Astrocyte of the cerebellum (primary cell): ENCODE measurements around the gene KCNG2.
"Not testable (repeated sequence)": the region's sequence is repeated elsewhere in the genome, so short reads cannot be mapped to it uniquely, and the experiment has no call there.

Experiments
- DNase-seq: peaks from one replicate; pipeline ENCODE4 v3.0.0-alpha.2; 2011; ENCODE audit warnings: low read depth
- H3K4me3 ChIP-seq: 2 replicates; pipeline ENCODE4 v1.5.1; 2011; ENCODE audit warnings: mild to moderate bottlenecking, low read depth, low read length, moderate library complexity
- CTCF ChIP-seq: IDR thresholded peaks from 2 replicates; pipeline ENCODE4 v1.5.1; 2012; ENCODE audit warnings: low read length, low read depth, moderate library complexity, mild to moderate bottlenecking; ENCODE audit errors: missing control alignments
- in situ Hi-C: cut with HindIII; loops from 2 replicates; pipeline ENCODE4 v1.10.0; 2017; ENCODE audit warnings: low sequenced_read_pairs

The KCNG2 gene

GRCh38 chr18:79877163-79878091 lies 79.7 kb downstream of the KCNG2 start:
- H3K4me3 ChIP-seq, result no peak overlapping the region
- TF ChIP-seq CTCF, result no peak
- DNase-seq, result no peak
- in situ Hi-C loops, result loop anchor here (5.0 kb wide), 1 partner anchor 50 kb away; no protein-coding TSS in a partner anchor

- not testable (repeated sequence) for DNase-seq, H3K4me3 ChIP-seq
- in situ Hi-C loops, result loop anchor here (5.0 kb wide), 1 partner anchor 51 kb away; no protein-coding TSS in a partner anchor
Observed at GRCh38 chr18:79878246-79878645, 80.5 kb downstream of the KCNG2 start.

- DNase-seq, result no peak
- TF ChIP-seq CTCF, result no peak
- in situ Hi-C loops, result loop anchor here (5.0 kb wide), 1 partner anchor 52 kb away; no protein-coding TSS in a partner anchor
- no peak overlapping the region for H3K4me3 ChIP-seq
Observed at GRCh38 chr18:79878741-79879378, 81.1 kb downstream of the KCNG2 start.

- DNase-seq, result no peak
- TF ChIP-seq CTCF, result no peak
- in situ Hi-C loops, result loop anchor here (5.0 kb wide), 1 partner anchor 52 kb away; no protein-coding TSS in a partner anchor
- no peak overlapping the region for H3K4me3 ChIP-seq
Observed at GRCh38 chr18:79879566-79879965, 81.8 kb downstream of the KCNG2 start.

GRCh38 chr18:79881695-79882094 lies 84.0 kb downstream of the KCNG2 start:
- DNase-seq, result no peak
- TF ChIP-seq CTCF, result no peak
- in situ Hi-C loops, result no loop called here
- H3K4me3 ChIP-seq, result no peak overlapping the region

- no peak for TF ChIP-seq CTCF
- in situ Hi-C loops, result no loop called here
- DNase-seq, result no peak
- H3K4me3 ChIP-seq, result no peak overlapping the region
Observed at GRCh38 chr18:79882522-79883241, 84.9 kb downstream of the KCNG2 start.
